Stimulated activated naive CD8-positive, alpha-beta T cell treated with anti-CD3 and anti-CD28 coated beads, Interleukin-15, Interleukin-2, amounts not matched to agents 100 U/mL and 50 U/mL, for 24 hours (primary cell): ENCODE results near the gene CAPN9.
"Not testable (repeated sequence)": the region's sequence is repeated elsewhere in the genome, so short reads cannot be mapped to it uniquely, and the experiment has no call there.

Experiments used
- ATAC-seq: fragments of 150-1000 bp; cut with Tn5 transposase; one replicate; pipeline ENCODE4 v1.10.0; 2021
- DNase-seq: peaks from one replicate; pipeline ENCODE4 v3.0.0; 2021

The CAPN9 gene

DNA sequence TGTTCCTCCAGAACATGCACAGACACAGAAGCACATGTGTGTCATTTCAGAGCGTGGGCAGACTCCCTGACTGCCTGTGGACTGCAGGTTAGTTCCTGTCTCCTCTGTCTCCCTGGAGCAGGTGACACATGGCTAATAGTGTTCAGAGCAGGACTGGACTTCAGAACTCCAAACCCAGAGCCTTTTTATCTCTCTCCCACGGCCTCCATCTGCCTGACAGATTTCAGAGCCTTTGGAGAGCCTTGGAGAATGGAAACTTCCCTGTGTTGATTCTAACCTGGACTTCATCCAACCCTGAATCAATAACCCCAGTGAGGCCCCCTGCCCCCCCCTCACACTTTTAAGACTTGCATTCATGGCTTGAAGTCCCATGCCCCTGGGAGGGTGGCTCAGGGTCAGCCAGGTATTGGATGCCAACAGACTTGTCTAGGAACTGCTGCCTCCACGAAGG, 76.8 kb downstream of the CAPN9 start:
- DNase-seq: no peak
- ATAC-seq: no peak

DNA sequence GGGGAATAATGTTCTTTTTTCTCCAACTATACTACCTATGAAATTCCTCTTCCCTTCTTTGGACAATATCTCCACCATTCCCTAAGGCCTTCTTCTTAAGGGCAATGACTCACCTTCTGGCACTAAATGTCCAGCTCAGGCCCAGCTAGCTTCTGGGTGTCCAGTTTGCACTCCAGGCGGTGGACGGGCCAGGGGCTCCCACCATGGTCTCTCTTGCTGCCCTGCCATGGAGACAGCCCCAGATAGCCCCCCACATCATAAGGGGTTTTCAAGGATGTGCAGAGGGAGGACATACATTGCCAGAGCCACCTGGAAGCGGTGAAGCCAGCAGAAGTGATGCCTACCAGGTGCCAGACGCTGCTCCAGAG, 77.3 kb downstream of the CAPN9 start:
- no peak for DNase-seq

DNA sequence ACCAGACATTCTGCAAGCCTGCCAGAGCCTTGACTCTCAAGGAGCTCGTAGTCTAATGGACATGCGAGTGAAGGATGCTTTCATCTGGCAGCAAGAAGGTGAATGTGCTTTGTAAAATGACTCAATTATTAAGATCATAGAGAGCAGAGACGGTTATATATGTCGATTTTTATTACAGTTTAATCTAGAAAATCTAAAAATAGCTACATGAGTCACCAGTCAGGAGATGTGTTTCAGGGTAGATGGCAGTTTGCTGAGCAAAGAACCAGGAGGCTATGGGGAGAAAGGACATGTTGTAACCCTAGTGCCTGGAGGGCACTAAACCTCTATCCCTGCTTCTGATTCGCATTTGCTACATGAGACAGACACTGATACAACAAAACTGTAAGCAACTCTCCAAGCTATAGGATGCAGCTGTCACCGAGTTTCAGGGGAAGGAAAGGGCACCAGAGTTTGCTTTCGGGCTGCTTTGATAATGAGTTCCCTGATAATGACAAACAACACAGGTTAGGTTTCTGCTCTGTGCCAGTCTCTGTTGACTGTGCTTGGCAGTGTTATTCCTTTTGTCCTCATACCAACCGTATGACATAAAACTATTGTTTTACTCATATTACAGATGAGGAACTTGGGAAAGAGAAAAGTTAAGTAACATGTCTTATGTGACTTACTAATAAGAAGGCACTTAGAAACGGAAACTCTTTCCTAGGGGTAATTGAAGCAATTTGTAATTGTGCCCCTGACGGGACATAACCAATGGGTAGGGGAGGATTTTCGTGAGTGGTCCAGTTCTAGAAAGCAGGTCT, 77.9 kb downstream of the CAPN9 start:
- ATAC-seq (no peak), DNase-seq (no peak)

More for the DNA sequence above, 77.3 kb downstream of the CAPN9 start:
- ATAC-seq: no peak

- ATAC-seq (no peak), DNase-seq (no peak)
Measured at GRCh38 chr1:230825761-230826160, 78.6 kb downstream of the CAPN9 start.

DNA sequence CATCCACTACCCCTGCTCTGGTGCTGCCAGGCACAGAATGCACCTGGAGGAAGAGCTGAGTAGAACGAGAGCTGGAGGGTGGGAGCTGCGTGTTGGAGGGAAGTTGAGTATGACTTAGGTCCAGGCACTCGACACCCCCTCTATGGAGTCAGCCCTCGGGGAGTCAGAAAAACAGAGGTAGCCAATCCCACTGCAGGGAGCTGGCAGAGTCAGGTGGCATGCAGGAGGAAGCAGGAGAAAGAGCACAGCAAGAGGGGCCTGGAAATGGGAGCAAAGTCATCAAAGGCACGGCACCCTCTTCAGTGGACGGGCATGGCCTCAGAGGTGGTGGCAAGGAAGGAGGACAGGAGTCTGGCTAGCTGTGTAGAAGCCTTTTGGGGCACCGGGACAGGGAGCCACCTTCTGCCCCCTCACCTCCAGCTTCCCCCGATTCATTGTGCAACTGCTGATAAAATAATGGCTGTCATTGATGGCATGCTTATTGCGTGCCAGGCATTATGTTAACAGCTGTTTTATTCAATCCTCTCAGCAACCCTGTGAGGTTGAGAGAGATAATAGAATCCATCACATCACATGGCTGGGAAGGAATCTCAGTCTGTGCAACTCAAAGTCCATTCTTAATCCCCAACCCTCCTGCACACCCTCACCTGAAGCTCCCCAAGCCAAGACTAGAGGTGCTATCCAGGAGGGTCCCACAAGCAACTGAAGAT, 79.1 kb downstream of the CAPN9 start:
- ATAC-seq (no peak), DNase-seq (no peak)

- no peak for ATAC-seq
- DNase-seq: no peak
Measured at GRCh38 chr1:230827081-230827681, 80.0 kb downstream of the CAPN9 start.

- ATAC-seq (no peak), DNase-seq (no peak)
Measured at GRCh38 chr1:230827801-230828200, 80.6 kb downstream of the CAPN9 start.

GRCh38 chr1:230828421-230828820, 81.2 kb downstream of the CAPN9 start:
- DNase-seq (no peak), ATAC-seq (no peak)

DNA sequence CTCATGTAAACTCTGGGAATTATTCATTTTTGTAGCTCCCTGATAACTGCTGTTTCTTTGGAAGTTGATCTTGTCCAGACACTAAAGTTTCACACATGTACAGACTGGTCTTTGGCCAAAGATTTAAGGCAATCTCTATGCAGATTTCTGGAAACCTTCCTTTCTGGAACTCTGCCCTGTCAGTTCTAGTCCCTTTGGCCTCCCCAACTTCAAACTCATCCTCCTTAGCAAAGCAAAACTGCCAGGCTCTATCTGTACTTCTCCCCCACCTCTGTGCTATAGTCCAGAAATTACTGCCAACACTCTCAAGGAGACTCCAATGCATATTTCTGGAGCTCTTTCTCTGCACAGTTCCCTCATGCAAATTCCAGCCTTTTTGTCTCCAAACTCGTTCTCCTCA, 84.6 kb downstream of the CAPN9 start:
- ATAC-seq: no peak

GRCh38 chr1:230832476-230832875, 85.3 kb downstream of the CAPN9 start:
- ATAC-seq: no peak

More for the DNA sequence above, 84.6 kb downstream of the CAPN9 start:
- DNase-seq: no peak

DNA sequence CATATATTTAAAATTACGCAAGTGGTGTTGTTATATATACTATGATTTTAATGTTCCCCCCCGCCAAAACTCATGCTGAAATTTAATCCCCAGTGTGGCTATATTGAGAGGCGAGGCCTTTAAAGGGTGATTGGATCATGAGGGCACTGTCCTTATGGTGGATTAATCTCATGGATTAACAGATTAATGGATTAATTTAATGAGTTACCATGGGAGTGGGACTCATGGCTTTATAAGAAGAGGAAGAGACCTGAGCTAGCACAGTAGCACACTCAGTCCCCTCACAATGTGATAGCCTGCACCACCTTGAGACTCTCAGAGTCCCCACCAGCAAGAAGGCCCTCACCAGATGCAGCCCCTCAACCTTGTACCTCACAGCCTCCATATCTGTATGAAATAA, 86.3 kb downstream of the CAPN9 start:
- ATAC-seq: no peak
- DNase-seq: no peak

More at GRCh38 chr1:230832476-230832875, 85.3 kb downstream of the CAPN9 start:
- no peak for DNase-seq

DNA sequence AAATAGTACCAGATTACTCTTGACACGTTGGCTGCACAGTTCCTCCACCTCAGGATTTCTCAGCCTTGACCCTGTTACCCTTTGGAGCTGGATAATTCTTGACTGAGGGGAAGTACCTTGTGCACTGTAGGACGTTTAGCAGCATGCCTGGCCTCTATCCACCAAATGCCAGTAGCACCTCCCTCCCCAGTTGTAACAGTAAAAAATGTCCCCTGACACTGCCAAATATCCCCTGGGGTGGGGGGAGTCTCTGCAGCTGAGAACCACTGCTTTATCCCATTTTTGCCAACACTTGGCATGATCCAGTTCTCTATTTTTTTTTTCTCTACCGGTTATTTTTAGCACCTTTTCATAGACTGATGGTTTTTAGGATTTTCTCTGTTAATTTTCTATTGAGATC, 87.1 kb downstream of the CAPN9 start:
- ATAC-seq (no peak), DNase-seq (no peak)

DNA sequence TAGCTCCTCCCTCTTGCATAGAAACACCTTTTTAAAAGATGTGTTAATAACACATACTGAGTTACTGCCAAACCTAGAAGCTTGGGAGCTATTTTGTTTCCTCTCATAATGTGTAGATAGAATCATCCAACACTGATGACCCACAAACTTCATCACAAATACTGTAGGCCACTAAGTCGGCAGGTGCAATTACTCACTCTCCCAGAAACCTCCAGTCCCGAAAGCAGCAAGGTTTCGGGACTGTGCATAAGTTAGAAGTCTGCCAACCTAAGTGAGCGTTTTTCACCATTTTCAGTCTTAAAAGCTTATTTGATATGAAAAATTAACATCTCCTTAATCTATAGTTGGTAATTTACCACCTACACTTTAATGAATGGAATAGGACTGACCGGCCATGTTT, 89.2 kb downstream of the CAPN9 start:
- DNase-seq: no peak
- ATAC-seq: no peak

DNA sequence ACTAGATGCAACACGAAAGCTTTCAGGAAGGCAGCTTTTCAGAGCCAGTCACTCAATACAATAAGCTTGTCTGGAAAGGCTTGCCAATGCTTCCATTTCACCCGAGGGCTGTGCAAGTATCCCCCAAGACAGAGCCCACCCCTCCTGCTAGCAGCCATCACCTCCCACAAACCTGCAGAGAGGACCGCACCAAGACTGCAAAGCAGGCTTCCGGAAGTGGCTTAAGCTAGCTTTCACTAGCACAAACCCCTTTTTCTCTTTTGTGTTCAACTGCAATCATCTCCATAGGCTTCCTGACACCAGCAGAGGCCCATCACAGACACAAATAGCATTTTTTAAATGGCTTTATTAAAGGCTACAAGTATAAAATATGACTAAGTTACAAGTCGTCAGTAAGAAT, 89.6 kb downstream of the CAPN9 start:
- no peak for ATAC-seq
- no peak for DNase-seq

DNA sequence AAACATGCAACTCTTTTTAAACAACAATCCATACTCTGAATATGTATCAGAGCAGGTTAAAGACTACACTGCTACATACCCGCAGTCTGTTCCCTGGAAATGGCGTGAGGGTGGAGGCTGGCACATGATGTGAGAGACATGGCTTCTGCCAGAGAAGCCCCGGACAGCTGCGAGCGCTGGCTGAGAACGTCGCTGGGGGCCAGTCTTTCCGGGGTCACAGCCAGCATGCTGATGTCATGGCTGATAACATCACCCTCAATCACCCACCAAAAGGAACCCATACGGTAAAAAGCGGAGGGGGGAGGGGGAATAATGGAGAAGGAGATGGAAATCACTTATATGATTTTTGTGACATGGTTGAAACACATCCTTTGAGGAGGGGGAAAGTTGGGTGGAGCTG, 92.0 kb downstream of the CAPN9 start:
- ATAC-seq (no peak), DNase-seq (no peak)

GRCh38 chr1:230842801-230843200, 95.6 kb downstream of the CAPN9 start:
- DNase-seq (no peak), ATAC-seq (no peak)

GRCh38 chr1:230843503-230844309, 96.5 kb downstream of the CAPN9 start:
- ATAC-seq (no peak), DNase-seq (no peak)

DNA sequence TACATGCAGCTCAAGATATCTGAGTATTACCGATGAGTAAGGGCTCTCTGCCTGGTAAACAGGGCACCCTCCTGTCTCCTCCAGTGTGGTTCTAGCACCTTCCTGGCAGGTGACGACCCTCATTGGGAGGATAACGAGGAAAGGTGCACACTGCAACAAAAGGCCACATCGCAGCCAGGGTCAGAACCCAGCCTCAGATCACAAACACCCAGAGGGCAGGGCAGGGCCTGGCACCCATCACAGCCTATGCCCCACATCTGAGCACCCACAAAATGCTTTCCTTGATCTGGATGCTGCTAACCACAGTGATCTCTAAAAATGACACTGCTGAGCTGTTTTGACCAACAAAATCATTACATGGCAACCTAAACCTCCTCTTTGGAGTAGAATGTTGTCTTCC, 97.4 kb downstream of the CAPN9 start:
- no peak for ATAC-seq

GRCh38 chr1:230845184-230845583, 98.0 kb downstream of the CAPN9 start:
- ATAC-seq, DNase-seq: not testable (repeated sequence)

More for the DNA sequence above, 97.4 kb downstream of the CAPN9 start:
- DNase-seq: no peak

GRCh38 chr1:230848235-230848634, 101.0 kb downstream of the CAPN9 start:
- DNase-seq: no peak
- ATAC-seq: no peak

DNA sequence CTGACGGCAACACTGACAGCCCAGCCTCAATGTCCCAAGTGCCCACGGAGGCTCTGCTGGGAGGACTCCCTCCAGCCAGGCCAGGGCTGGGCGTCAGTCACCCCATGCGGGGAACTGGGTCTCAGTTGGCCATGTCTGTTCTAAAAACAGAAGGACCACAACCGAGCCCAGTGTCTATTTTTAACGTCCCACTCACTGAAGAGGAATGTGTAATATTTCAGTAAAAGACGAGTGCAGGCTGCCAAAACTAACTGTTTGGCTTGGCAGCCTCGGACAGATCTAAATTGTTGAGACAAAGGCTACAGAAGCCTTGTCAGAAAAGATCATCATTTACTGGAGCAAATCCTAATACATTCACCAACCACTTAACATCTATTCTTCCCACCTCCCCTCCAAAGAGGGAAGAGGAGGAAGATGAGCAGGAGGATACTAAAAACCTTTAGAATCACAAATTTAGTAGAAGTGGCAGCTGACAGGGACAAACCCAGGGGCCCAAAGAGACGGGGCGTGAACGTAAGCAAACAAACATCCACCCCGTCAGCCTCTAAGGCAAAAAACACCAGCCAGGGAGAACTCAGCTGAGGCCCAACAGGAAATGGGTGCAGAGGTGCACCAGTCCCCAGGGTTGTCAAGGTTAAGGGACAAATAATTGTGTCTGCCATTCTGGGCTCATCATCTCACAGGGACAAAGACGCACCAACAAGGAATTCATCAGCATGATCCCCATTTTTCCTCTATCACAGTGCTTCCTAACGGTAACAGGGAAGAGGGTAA, 102.5 kb downstream of the CAPN9 start:
- ATAC-seq: no peak
- DNase-seq: no peak

DNA sequence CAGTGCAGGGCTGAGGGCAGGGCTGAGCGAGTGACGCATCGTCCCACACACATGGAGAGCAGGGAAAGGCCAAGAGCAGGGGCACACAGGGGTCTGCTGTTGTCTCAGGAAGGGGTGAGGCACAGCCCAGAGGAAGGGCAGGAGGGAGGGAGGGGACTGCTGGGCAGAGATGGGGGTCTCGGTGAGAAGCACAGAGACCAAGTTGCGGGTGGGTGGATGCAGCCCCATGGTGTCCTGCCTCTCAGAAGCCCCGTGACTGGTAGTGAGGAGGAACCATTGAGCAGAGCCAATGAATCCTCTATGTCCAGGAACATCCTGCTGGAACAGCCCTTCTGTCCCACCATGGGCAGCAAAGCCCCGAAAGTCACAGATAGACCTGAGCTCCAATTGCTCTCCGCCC, 103.4 kb downstream of the CAPN9 start:
- no peak for DNase-seq
- ATAC-seq: no peak
